ENCODE results near the gene MMP8. TPM values are rescaled to one million over a fixed set of nuclear protein-coding genes. Genes with fewer than 3 reads are reported as not detected.

The MMP8 gene
- total and polyA plus RNA-seq, 10 of the 15 experiments (the other 5 are each of a cell fraction or from before 2014, with no cell fraction given) = 0.01 TPM; not detected in 9

GRCh38 chr11:102751673-102752072 lies 26.9 kb upstream of the MMP8 start (continued):
- TF ChIP-seq ZNF687 (IDR thresholded peaks at IDR 0.05) (no peak), DPF2 (IDR thresholded peaks at IDR 0.05) (no peak), POLR2AphosphoS2 (IDR thresholded peaks at IDR 0.05; ENCODE audit: low read depth, low read length) (no peak), TCF3 (IDR thresholded peaks at IDR 0.05; ENCODE audit: borderline replicate concordance, insufficient read depth, low read depth, low read length) (no peak), SREBF2 (IDR thresholded peaks at IDR 0.05; ENCODE audit: low read length) (no peak), POLR2AphosphoS5 (IDR thresholded peaks at IDR 0.05; ENCODE audit: low read length) (no peak), JUNB (IDR thresholded peaks at IDR 0.05) (no peak), TCF12 (IDR thresholded peaks at IDR 0.05; ENCODE audit: low read depth, low read length) (no peak), TARDBP (IDR thresholded peaks at IDR 0.05; ENCODE audit: borderline replicate concordance) (no peak), SMC3 (IDR thresholded peaks at IDR 0.05; ENCODE audit: borderline replicate concordance, low read length) (no peak)

GRCh38 chr11:102749101-102749722 lies 24.5 kb upstream of the MMP8 start:
- no peaks in the 10 kb centered on the region for H4K20me1 ChIP-seq (ENCODE audit: control insufficient read depth, insufficient read depth)
- no peaks in the 10 kb centered on the region; a peak in 1 of 4 replicates for H3K27me3 ChIP-seq (replicated peaks in 1 of 2; ENCODE audit: control insufficient read depth in 2 of 2, insufficient read depth in 2 of 2, low read length in 1 of 2)
- no peak for DNase-seq (ENCODE audit: low read depth, low spot score)
- RAD21 ChIA-PET (ENCODE audit: unreplicated experiment) = interaction anchor here (0.6 kb wide), 1 partner anchor 9 kb away, joined by 3 read pairs; no protein-coding TSS in a partner anchor
- no peak overlapping the region for H3K4me3 ChIP-seq
- no peak for ATAC-seq
- CTCF ChIA-PET = no interaction called here
- intact Hi-C loops (cut with micrococcal nuclease; ENCODE audit: unreplicated experiment) (no loop called here), in situ Hi-C loops (cut with MboI) (no loop called here)
- no peak overlapping the region for H2AFZ ChIP-seq (ENCODE audit: control insufficient read depth, low read depth, low read length)
- no TSS peak for BruUV-seq (replicated peaks)
- H3K4me2 ChIP-seq (ENCODE audit: control insufficient read depth, insufficient read depth) = no peak overlapping the region
- H3K4me1 ChIP-seq (ENCODE audit: control insufficient read depth, insufficient read depth, low read length) = no peaks in the 10 kb centered on the region
- no peaks in the 10 kb centered on the region for H3K79me2 ChIP-seq (ENCODE audit: control insufficient read depth, insufficient read depth, low read length)
- H3K36me3 ChIP-seq (ENCODE audit: control insufficient read depth in 2 of 2, insufficient read depth in 2 of 2, low read length in 1 of 2) = no peaks in the 10 kb centered on the region
- no peaks in the 10 kb centered on the region for H3K9me3 ChIP-seq (replicated peaks; ENCODE audit: control insufficient read depth, insufficient read depth, low read length)
- FAIRE-seq = no peak
- no peak overlapping the region for H3K27ac ChIP-seq (ENCODE audit: control insufficient read depth, insufficient read depth)
- SMC1A ChIA-PET (ENCODE audit: uncharacterized antibody, unreplicated experiment) = interaction anchor here (0.6 kb wide), 1 partner anchor 699 kb away, joined by 3 read pairs; no protein-coding TSS in a partner anchor
- H3K9ac ChIP-seq (ENCODE audit: control insufficient read depth, insufficient read depth, low read length) = no peak overlapping the region
- POLR2A ChIA-PET = no interaction called here
- TF ChIP-seq MEF2B (IDR thresholded peaks at IDR 0.05; ENCODE audit: partially characterized antibody, poor library complexity, severe bottlenecking) (no peak), BCL3 (IDR thresholded peaks at IDR 0.05; ENCODE audit: borderline replicate concordance, insufficient read depth, low read depth, low read length, poor library complexity, severe bottlenecking) (no peak), CHD2 (IDR thresholded peaks at IDR 0.05; ENCODE audit: borderline replicate concordance, low read depth, low read length) (no peak), SRF (IDR thresholded peaks at IDR 0.05; ENCODE audit: low read depth in 2 of 2, low read length in 2 of 2) (no peak), MLLT1 (IDR thresholded peaks at IDR 0.05) (no peak), ZNF217 (IDR thresholded peaks at IDR 0.05) (no peak), EP300 (IDR thresholded peaks at IDR 0.05; ENCODE audit: borderline replicate concordance in 1 of 2, control insufficient read depth in 1 of 2, low read depth in 2 of 2, low read length in 2 of 2) (no peak), HDAC2 (IDR thresholded peaks at IDR 0.05) (no peak)

Measured in GM12878 (cell line).